ENCODE measurements around the gene SETBP1.

Gene SETBP1

GRCh38 chr18:44857081-44857480, 176.4 kb downstream of the SETBP1 start:
- Histone ChIP-seq H3K23ac (ENCODE audit: low read length) (no peak overlapping the region), H4K12ac (ENCODE audit: low read depth, low read length) (no peak overlapping the region), H3K4me1 (ENCODE audit: control insufficient read depth in 1 of 2, insufficient read depth in 2 of 2, low read length in 2 of 2) (peaks cover 3 to 6% of the 10 kb centered on the region in 2 experiments), H2BK120ac (ENCODE audit: insufficient read depth, low read length, poor library complexity) (no peak overlapping the region), H2AK5ac (ENCODE audit: low read length) (no peak overlapping the region), H4K91ac (ENCODE audit: low read depth, low read length) (no peak overlapping the region), H3K79me1 (ENCODE audit: low read length) (peaks cover 1% of the 10 kb centered on the region), H2BK12ac (ENCODE audit: low read length) (no peak overlapping the region), H3K9me3 (ENCODE audit: insufficient read depth, low read depth, low read length) (no peaks in the 10 kb centered on the region), H3K4me2 (ENCODE audit: low read length) (no peak overlapping the region), H4K8ac (ENCODE audit: low read depth, low read length) (no peak overlapping the region), H3K4me3 (ENCODE audit: low read depth, low read length) (no peak overlapping the region), H3K27ac (ENCODE audit: low read depth, low read length) (no peak overlapping the region), H3K79me2 (ENCODE audit: control insufficient read depth, insufficient read depth, low read length, poor library complexity) (no peaks in the 10 kb centered on the region), H3K9ac (ENCODE audit: low read length) (no peak overlapping the region), H2BK5ac (ENCODE audit: low read depth, low read length, poor library complexity) (no peak overlapping the region), H2AFZ (ENCODE audit: insufficient read depth, low read length, poor library complexity) (no peak overlapping the region), H3K27me3 (ENCODE audit: insufficient read depth, low read length) (no peaks in the 10 kb centered on the region), H3K14ac (ENCODE audit: low read length) (no peak overlapping the region), H3K36me3 (ENCODE audit: control insufficient read depth in 1 of 2, insufficient read depth in 2 of 2, low read length in 2 of 2) (no peaks in the 10 kb centered on the region), H3K18ac (ENCODE audit: low read length) (no peak overlapping the region), H3K4ac (ENCODE audit: low read depth, low read length) (no peak overlapping the region)
- DNase-seq: no peak
- no CpG with 5 or more reads among the region's 2 CpGs for WGBS (ENCODE audit: extremely low coverage, insufficient coverage, insufficient read length)

DNA sequence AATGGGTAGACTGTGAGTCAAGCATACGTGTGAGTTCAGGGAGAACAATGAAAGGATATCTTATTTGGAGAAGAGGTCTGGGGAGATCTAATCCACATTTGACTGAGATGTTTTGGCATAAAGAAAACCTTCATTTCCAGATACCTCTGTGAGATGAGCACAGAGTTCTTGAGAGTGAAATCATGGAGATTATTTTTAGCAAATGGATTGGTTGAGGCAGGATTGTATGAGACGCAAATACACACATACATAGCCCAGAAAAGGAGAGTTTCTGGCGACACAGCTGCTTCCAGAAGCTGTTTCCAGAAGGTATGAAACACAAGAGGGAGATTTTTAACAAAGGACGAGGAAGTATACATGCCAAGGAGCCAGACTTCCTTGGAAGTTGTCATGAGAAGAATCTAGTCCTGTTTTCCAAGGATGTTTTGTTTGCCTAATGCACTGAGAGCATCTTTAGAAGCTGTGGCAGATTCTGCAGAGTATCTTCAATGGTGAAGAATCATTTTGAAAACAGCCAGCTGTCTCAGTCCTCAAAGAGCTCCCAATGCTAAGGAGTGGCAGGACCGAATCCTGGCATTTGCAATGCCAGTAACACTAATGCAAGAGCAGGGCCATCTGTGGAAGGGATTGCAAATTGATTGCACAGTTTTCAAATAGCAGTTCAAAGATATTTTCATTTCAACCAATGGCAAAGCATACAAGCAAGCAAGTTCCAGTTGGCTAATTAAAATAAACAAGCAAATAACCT, 177.2 kb downstream of the SETBP1 start:
- no CpG with 5 or more reads among the region's 5 CpGs for WGBS (ENCODE audit: extremely low coverage, insufficient coverage, insufficient read length)
- Histone ChIP-seq H3K27me3 (ENCODE audit: insufficient read depth, low read length) (no peaks in the 10 kb centered on the region), H3K4me1 (ENCODE audit: control insufficient read depth in 1 of 2, insufficient read depth in 2 of 2, low read length in 2 of 2) (peaks cover 3 to 6% of the 10 kb centered on the region in 2 experiments), H3K14ac (ENCODE audit: low read length) (no peak overlapping the region), H4K12ac (ENCODE audit: low read depth, low read length) (no peak overlapping the region), H3K9ac (ENCODE audit: low read length) (no peak overlapping the region), H2AFZ (ENCODE audit: insufficient read depth, low read length, poor library complexity) (no peak overlapping the region), H2BK120ac (ENCODE audit: insufficient read depth, low read length, poor library complexity) (no peak overlapping the region), H4K91ac (ENCODE audit: low read depth, low read length) (no peak overlapping the region), H3K79me2 (ENCODE audit: control insufficient read depth, insufficient read depth, low read length, poor library complexity) (no peaks in the 10 kb centered on the region), H3K79me1 (ENCODE audit: low read length) (peaks cover 1% of the 10 kb centered on the region), H4K8ac (ENCODE audit: low read depth, low read length) (no peak overlapping the region), H3K27ac (ENCODE audit: low read depth, low read length) (no peak overlapping the region), H2AK5ac (ENCODE audit: low read length) (no peak overlapping the region), H3K23ac (ENCODE audit: low read length) (no peak overlapping the region), H3K4ac (ENCODE audit: low read depth, low read length) (no peak overlapping the region), H3K4me3 (ENCODE audit: low read depth, low read length) (no peak overlapping the region), H2BK12ac (ENCODE audit: low read length) (no peak overlapping the region), H3K36me3 (ENCODE audit: control insufficient read depth in 1 of 2, insufficient read depth in 2 of 2, low read length in 2 of 2) (no peaks in the 10 kb centered on the region), H3K4me2 (ENCODE audit: low read length) (no peak overlapping the region), H2BK5ac (ENCODE audit: low read depth, low read length, poor library complexity) (no peak overlapping the region), H3K9me3 (ENCODE audit: insufficient read depth, low read depth, low read length) (no peaks in the 10 kb centered on the region), H3K18ac (ENCODE audit: low read length) (no peak overlapping the region)
- DNase-seq: no peak

- Histone ChIP-seq H3K23ac (ENCODE audit: low read length) (peak overlapping the region; percentile 25), H3K9ac (ENCODE audit: low read length) (no peak overlapping the region), H2BK12ac (ENCODE audit: low read length) (no peak overlapping the region), H2BK5ac (ENCODE audit: low read depth, low read length, poor library complexity) (no peak overlapping the region), H3K27me3 (ENCODE audit: insufficient read depth, low read length) (no peaks in the 10 kb centered on the region), H2BK120ac (ENCODE audit: insufficient read depth, low read length, poor library complexity) (no peak overlapping the region), H2AK5ac (ENCODE audit: low read length) (no peak overlapping the region), H4K91ac (ENCODE audit: low read depth, low read length) (no peak overlapping the region), H2AFZ (ENCODE audit: insufficient read depth, low read length, poor library complexity) (no peak overlapping the region), H3K9me3 (ENCODE audit: insufficient read depth, low read depth, low read length) (no peaks in the 10 kb centered on the region), H3K4me2 (ENCODE audit: low read length) (no peak overlapping the region), H3K27ac (ENCODE audit: low read depth, low read length) (no peak overlapping the region), H4K8ac (ENCODE audit: low read depth, low read length) (no peak overlapping the region), H3K4ac (ENCODE audit: low read depth, low read length) (no peak overlapping the region), H3K4me1 (ENCODE audit: control insufficient read depth in 1 of 2, insufficient read depth in 2 of 2, low read length in 2 of 2) (peaks cover 3 to 6% of the 10 kb centered on the region in 2 experiments), H3K18ac (ENCODE audit: low read length) (no peak overlapping the region), H3K14ac (ENCODE audit: low read length) (no peak overlapping the region), H3K36me3 (ENCODE audit: control insufficient read depth in 1 of 2, insufficient read depth in 2 of 2, low read length in 2 of 2) (no peaks in the 10 kb centered on the region), H4K12ac (ENCODE audit: low read depth, low read length) (no peak overlapping the region), H3K4me3 (ENCODE audit: low read depth, low read length) (peak overlapping the region; percentile 47), H3K79me2 (ENCODE audit: control insufficient read depth, insufficient read depth, low read length, poor library complexity) (no peaks in the 10 kb centered on the region), H3K79me1 (ENCODE audit: low read length) (peaks cover 1% of the 10 kb centered on the region)
- peak; percentile 68 to 88 for DNase-seq
These were observed 178.6 kb downstream of the SETBP1 start for GRCh38 chr18:44859263-44859662.

DNA sequence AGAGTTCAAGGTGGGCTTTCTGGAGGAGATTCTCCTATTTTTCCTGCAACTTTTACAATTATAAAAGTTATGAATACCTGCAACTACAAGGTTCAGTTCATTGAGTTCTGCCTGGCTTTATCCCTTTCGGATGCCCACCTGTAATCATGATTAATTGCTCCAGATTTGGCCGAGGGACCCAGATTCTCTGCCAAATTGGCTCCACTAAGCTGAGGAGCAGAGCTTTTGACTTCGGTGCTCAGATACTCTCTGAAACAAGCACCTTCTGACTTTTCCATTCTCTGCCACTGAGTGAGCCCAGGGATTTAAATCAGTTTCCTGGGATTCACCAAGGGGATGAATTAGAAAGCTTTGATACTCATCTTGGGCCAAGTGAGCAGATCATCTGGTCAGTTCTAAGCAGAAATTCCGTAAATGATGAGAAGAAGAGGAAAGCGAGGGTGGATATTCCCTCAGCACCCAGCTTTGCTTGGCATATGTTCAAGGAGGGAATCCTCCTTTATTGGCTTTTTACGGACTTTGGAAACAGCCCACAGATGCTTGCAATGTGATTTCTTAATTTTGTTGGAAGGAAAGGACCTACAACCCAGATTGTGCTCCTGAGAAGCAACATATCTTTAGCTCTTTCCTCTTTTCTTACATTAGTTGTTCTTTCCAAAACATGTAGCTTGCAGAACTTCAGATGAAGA, 179.2 kb downstream of the SETBP1 start:
- WGBS (ENCODE audit: extremely low coverage, insufficient coverage, insufficient read length): no CpG with 5 or more reads among the region's 6 CpGs
- Histone ChIP-seq H3K4me1 (ENCODE audit: control insufficient read depth in 1 of 2, insufficient read depth in 2 of 2, low read length in 2 of 2) (peaks cover 3 to 6% of the 10 kb centered on the region in 2 experiments), H3K4me2 (ENCODE audit: low read length) (no peak overlapping the region), H3K9me3 (ENCODE audit: insufficient read depth, low read depth, low read length) (no peaks in the 10 kb centered on the region), H3K27ac (ENCODE audit: low read depth, low read length) (no peak overlapping the region), H2AK5ac (ENCODE audit: low read length) (no peak overlapping the region), H2BK12ac (ENCODE audit: low read length) (no peak overlapping the region), H3K36me3 (ENCODE audit: control insufficient read depth in 1 of 2, insufficient read depth in 2 of 2, low read length in 2 of 2) (no peaks in the 10 kb centered on the region), H2BK120ac (ENCODE audit: insufficient read depth, low read length, poor library complexity) (no peak overlapping the region), H4K91ac (ENCODE audit: low read depth, low read length) (no peak overlapping the region), H3K14ac (ENCODE audit: low read length) (no peak overlapping the region), H4K8ac (ENCODE audit: low read depth, low read length) (no peak overlapping the region), H3K79me2 (ENCODE audit: control insufficient read depth, insufficient read depth, low read length, poor library complexity) (no peaks in the 10 kb centered on the region), H3K23ac (ENCODE audit: low read length) (no peak overlapping the region), H4K12ac (ENCODE audit: low read depth, low read length) (no peak overlapping the region), H2AFZ (ENCODE audit: insufficient read depth, low read length, poor library complexity) (no peak overlapping the region), H3K9ac (ENCODE audit: low read length) (no peak overlapping the region), H3K4ac (ENCODE audit: low read depth, low read length) (no peak overlapping the region), H3K79me1 (ENCODE audit: low read length) (peaks cover 1% of the 10 kb centered on the region), H3K27me3 (ENCODE audit: insufficient read depth, low read length) (no peaks in the 10 kb centered on the region), H3K18ac (ENCODE audit: low read length) (no peak overlapping the region), H3K4me3 (ENCODE audit: low read depth, low read length) (no peak overlapping the region), H2BK5ac (ENCODE audit: low read depth, low read length, poor library complexity) (no peak overlapping the region)
- DNase-seq: no peak
